GM18526 (cell line): ENCODE results near the gene MYO1H.

ENCODE experiments used
- POLR2A ChIP-seq: IDR thresholded peaks from 3 replicates; pipeline ENCODE4 v1.6.1; 2011; ENCODE audit not compliant: insufficient read length; ENCODE audit errors: extremely low read depth

MYO1H gene

GRCh38 chr12:109330282-109331230 is 17.1 kb upstream of the MYO1H start:
- no peak for TF ChIP-seq POLR2A

- no peak for TF ChIP-seq POLR2A
Observed at GRCh38 chr12:109331301-109331952, 16.3 kb upstream of the MYO1H start.

- TF ChIP-seq POLR2A = no peak
Observed at GRCh38 chr12:109334887-109335286, 12.8 kb upstream of the MYO1H start.

GRCh38 chr12:109336593-109336992 is 11.1 kb upstream of the MYO1H start:
- TF ChIP-seq POLR2A = no peak

GRCh38 chr12:109343677-109344076 is 4.0 kb upstream of the MYO1H start:
- no peak for TF ChIP-seq POLR2A

GRCh38 chr12:109345428-109345827 is 2.3 kb upstream of the MYO1H start:
- TF ChIP-seq POLR2A = no peak

GRCh38 chr12:109346920-109347319 is 780 bp upstream of the MYO1H start:
- TF ChIP-seq POLR2A = no peak

GRCh38 chr12:109352184-109352583 is 4.5 kb downstream of the MYO1H start:
- no peak for TF ChIP-seq POLR2A

GRCh38 chr12:109356577-109356976 is 8.9 kb downstream of the MYO1H start:
- no peak for TF ChIP-seq POLR2A

GRCh38 chr12:109357032-109357431 is 9.3 kb downstream of the MYO1H start:
- TF ChIP-seq POLR2A = no peak

- no peak for TF ChIP-seq POLR2A
Observed at GRCh38 chr12:109358154-109358869, 10.6 kb downstream of the MYO1H start.

- no peak for TF ChIP-seq POLR2A
Observed at GRCh38 chr12:109359131-109359690, 11.5 kb downstream of the MYO1H start.

- no peak for TF ChIP-seq POLR2A
Observed at GRCh38 chr12:109369831-109370230, 22.1 kb downstream of the MYO1H start.

- no peak for TF ChIP-seq POLR2A
Observed at GRCh38 chr12:109377139-109377685, 29.5 kb downstream of the MYO1H start.

GRCh38 chr12:109378569-109378968 is 30.9 kb downstream of the MYO1H start:
- TF ChIP-seq POLR2A = no peak
